HepG2 (cell line): ENCODE results near the gene PLB1. TPM values are rescaled to one million over a fixed set of nuclear protein-coding genes. Genes with fewer than 3 reads are reported as not detected.

ENCODE experiments used
- BRD4 ChIP-seq: sonication (generic); formaldehyde crosslinking; IDR thresholded peaks from 2 replicates; pipeline ENCODE4 v1.4.0; 2020; ENCODE audit warnings: missing genetic modification reagents
- MAF1 ChIP-seq: sonication (generic); formaldehyde crosslinking; IDR thresholded peaks from 2 replicates; pipeline ENCODE4 v1.5.0; 2020; ENCODE audit warnings: missing genetic modification reagents, borderline replicate concordance
- RBFOX2 ChIP-seq: fragments of 200-400 bp; formaldehyde crosslinking; IDR thresholded peaks from 2 replicates; pipeline ENCODE4 v1.6.1; 2017; ENCODE audit warnings: low read depth, mild to moderate bottlenecking, low read length
- U2AF1 ChIP-seq: fragments of 200-400 bp; formaldehyde crosslinking; optimal IDR thresholded peaks from 2 replicates; pipeline ENCODE3; 2017; ENCODE audit warnings: mild to moderate bottlenecking, low read depth, low read length
- ZFYVE20 ChIP-seq: sonication (generic); formaldehyde crosslinking; IDR thresholded peaks from 2 replicates; pipeline ENCODE4 v1.8.0; 2023; ENCODE audit warnings: low read depth, mild to moderate bottlenecking, moderate library complexity, missing genetic modification reagents, borderline replicate concordance
- ZGPAT ChIP-seq: IDR thresholded peaks from 2 replicates; pipeline ENCODE4 v1.6.1; 2016; ENCODE audit warnings: mild to moderate bottlenecking
- ZMYM2 ChIP-seq: sonication (generic); formaldehyde crosslinking; IDR thresholded peaks from 2 replicates; pipeline ENCODE4 v1.8.0; 2022; ENCODE audit warnings: mild to moderate bottlenecking, missing genetic modification reagents
- ZSCAN31 ChIP-seq: sonication (generic); formaldehyde crosslinking; IDR thresholded peaks from 2 replicates; pipeline ENCODE4 v1.5.0; 2020; ENCODE audit warnings: low read depth, mild to moderate bottlenecking, missing genetic modification reagents
- polyA plus RNA-seq, 8 experiments: library from polyadenylated mRNA; depleted of rRNA in 3 of 8; stranded (reverse) in 7 of 8; unstranded in 1 of 8; fragments of >200 nt; fragmentation: Illumina TruSeq in 4 of 8; extraction: Trizol in 4 of 8; gene quantifications; 2 replicates each; pipeline versions ENCODE4 v1.2.1 to v1.2.3, GENCODE V29; 2011 to 2016; ENCODE audit warnings: low read depth in 4 of 8, missing spikeins in 1 of 8, mixed read lengths in 1 of 8; ENCODE audit not compliant: insufficient read depth in 1 of 8
- total RNA-seq, 5 experiments: library from RNA; depleted of rRNA; stranded (reverse); fragments of >200 nt; fragmentation: Illumina TruSeq; extraction: Trizol; gene quantifications; 2 replicates each; pipeline ENCODE4 v1.2.3, GENCODE V29; 2016; ENCODE audit warnings: low read depth in 1 of 5
- TF ChIP-seq, protein P1 (sequence below), 2 experiments: fragments of 450-650 bp in 1 of 2; sonication (generic) in 1 of 2; formaldehyde crosslinking in 1 of 2; IDR thresholded peaks; 2 replicates each; pipeline versions ENCODE4 v1.6.1 to v1.8.0; 2016 to 2022; ENCODE audit warnings: antibody characterized with exemption in 1 of 2, mild to moderate bottlenecking in 1 of 2, missing genetic modification reagents in 1 of 2
- TF ChIP-seq, protein P2 (sequence below): sonication (generic); formaldehyde crosslinking; IDR thresholded peaks from 2 replicates; pipeline ENCODE4 v1.4.0; 2020; ENCODE audit warnings: missing genetic modification reagents
- TF ChIP-seq, protein P3 (sequence below), 2 experiments: sonication (generic) in 1 of 2; formaldehyde crosslinking in 1 of 2; IDR thresholded peaks; 2 replicates each; pipeline versions ENCODE4 v1.4.0 to v1.6.1; 2018 to 2020; ENCODE audit warnings: missing genetic modification reagents in 2 of 2, borderline replicate concordance in 1 of 2, low read depth in 1 of 2, mild to moderate bottlenecking in 1 of 2, missing biosample characterization in 1 of 2

PLB1 gene
- total and polyA plus RNA-seq, 2 of the 13 experiments (the other 11 are each of a cell fraction or from before 2014, with no cell fraction given) = 0.20 to 1.8 TPM

- TF ChIP-seq, protein P1, sequence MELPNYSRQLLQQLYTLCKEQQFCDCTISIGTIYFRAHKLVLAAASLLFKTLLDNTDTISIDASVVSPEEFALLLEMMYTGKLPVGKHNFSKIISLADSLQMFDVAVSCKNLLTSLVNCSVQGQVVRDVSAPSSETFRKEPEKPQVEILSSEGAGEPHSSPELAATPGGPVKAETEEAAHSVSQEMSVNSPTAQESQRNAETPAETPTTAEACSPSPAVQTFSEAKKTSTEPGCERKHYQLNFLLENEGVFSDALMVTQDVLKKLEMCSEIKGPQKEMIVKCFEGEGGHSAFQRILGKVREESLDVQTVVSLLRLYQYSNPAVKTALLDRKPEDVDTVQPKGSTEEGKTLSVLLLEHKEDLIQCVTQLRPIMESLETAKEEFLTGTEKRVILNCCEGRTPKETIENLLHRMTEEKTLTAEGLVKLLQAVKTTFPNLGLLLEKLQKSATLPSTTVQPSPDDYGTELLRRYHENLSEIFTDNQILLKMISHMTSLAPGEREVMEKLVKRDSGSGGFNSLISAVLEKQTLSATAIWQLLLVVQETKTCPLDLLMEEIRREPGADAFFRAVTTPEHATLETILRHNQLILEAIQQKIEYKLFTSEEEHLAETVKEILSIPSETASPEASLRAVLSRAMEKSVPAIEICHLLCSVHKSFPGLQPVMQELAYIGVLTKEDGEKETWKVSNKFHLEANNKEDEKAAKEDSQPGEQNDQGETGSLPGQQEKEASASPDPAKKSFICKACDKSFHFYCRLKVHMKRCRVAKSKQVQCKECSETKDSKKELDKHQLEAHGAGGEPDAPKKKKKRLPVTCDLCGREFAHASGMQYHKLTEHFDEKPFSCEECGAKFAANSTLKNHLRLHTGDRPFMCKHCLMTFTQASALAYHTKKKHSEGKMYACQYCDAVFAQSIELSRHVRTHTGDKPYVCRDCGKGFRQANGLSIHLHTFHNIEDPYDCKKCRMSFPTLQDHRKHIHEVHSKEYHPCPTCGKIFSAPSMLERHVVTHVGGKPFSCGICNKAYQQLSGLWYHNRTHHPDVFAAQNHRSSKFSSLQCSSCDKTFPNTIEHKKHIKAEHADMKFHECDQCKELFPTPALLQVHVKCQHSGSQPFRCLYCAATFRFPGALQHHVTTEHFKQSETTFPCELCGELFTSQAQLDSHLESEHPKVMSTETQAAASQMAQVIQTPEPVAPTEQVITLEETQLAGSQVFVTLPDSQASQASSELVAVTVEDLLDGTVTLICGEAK (IDR thresholded peaks at IDR 0.05) = no peak
- TF ChIP-seq, protein P1 (CRISPR knock-in tag; IDR thresholded peaks at IDR 0.05) = no peak
- TF ChIP-seq BRD4 (CRISPR knock-in tag) (0 out of 2 replicates have a peak, but pooled peaks have one; percentile 50), ZFYVE20 (CRISPR knock-in tag) (no peak), ZSCAN31 (CRISPR knock-in tag) (no peak; the same call in 1 of the 2 replicates), U2AF1 (peak; percentile 19), ZGPAT (0 out of 2 replicates have a peak, but pooled peaks have one; percentile 18), MAF1 (CRISPR knock-in tag) (no peak), RBFOX2 (0 out of 2 replicates have a peak, but pooled peaks have one; percentile 7), ZMYM2 (CRISPR knock-in tag) (no peak)
- TF ChIP-seq, protein P2, sequence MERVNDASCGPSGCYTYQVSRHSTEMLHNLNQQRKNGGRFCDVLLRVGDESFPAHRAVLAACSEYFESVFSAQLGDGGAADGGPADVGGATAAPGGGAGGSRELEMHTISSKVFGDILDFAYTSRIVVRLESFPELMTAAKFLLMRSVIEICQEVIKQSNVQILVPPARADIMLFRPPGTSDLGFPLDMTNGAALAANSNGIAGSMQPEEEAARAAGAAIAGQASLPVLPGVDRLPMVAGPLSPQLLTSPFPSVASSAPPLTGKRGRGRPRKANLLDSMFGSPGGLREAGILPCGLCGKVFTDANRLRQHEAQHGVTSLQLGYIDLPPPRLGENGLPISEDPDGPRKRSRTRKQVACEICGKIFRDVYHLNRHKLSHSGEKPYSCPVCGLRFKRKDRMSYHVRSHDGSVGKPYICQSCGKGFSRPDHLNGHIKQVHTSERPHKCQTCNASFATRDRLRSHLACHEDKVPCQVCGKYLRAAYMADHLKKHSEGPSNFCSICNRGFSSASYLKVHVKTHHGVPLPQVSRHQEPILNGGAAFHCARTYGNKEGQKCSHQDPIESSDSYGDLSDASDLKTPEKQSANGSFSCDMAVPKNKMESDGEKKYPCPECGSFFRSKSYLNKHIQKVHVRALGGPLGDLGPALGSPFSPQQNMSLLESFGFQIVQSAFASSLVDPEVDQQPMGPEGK (CRISPR knock-in tag) = peak; percentile 9; the same call in 1 of the 2 replicates
- TF ChIP-seq, protein P3, sequence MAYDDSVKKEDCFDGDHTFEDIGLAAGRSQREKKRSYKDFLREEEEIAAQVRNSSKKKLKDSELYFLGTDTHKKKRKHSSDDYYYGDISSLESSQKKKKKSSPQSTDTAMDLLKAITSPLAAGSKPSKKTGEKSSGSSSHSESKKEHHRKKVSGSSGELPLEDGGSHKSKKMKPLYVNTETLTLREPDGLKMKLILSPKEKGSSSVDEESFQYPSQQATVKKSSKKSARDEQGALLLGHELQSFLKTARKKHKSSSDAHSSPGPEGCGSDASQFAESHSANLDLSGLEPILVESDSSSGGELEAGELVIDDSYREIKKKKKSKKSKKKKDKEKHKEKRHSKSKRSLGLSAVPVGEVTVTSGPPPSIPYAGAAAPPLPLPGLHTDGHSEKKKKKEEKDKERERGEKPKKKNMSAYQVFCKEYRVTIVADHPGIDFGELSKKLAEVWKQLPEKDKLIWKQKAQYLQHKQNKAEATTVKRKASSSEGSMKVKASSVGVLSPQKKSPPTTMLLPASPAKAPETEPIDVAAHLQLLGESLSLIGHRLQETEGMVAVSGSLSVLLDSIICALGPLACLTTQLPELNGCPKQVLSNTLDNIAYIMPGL (CRISPR knock-in tag; IDR thresholded peaks at IDR 0.05; ENCODE audit: borderline replicate concordance in 1 of 2, low read depth in 1 of 2) = 0 out of 4 replicates have a peak, but pooled peaks of 1 of the 2 experiments have one; percentile 21
Observed at GRCh38 chr2:28544922-28545589, 49.2 kb downstream of the PLB1 start (continued).
